HG02642 (cell line): ENCODE measurements around the gene IL23R.
"Not testable (repeated sequence)": the region's sequence is repeated elsewhere in the genome, so short reads cannot be mapped to it uniquely, and the experiment has no call there.

Experiments used
- ATAC-seq: cut with Tn5 transposase; IDR thresholded peaks from one replicate; pipeline ENCODE4 v1.9.1; 2021; ENCODE audit warnings: mild to moderate bottlenecking; ENCODE audit not compliant: unreplicated experiment, poor library complexity

Gene IL23R

DNA sequence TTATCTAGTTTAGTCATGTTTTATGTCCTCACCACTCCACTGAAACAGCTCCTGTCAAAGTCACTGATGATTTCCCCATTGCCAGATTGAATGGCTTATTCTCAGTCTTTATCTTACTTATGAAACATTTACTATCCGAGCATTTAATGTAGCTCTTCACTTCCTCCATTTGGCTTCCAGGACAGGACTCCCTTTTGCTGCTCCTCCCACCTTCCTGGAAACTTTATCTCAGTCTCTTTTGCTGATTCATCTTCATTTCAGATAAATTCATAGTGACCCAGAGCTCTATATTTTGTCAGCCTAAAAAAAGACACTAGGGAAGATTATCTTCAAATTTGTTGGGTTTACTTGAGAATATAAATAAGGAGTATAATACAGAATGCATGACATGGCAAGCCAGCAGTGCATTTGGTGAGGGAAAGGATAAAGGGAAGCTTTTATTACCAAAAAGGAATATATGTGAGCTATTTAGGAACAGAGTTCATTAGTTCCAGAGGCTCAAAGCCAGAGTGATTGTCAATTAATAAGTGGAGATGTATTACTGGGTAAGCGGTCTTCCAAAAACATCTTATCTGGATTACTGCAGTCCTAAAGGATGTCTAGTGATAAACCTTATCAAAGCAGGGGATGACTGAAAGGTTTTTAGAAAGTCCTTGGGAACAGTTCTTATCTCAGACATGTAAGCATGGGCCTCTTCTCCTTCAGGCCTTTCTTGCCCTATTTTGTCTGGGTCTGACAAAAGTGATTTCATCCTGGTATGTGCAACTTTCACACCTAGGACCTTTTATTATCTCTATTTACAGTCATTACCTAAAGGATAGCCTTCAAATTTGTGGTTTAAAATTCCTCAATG is 25.6 kb downstream of the IL23R start:
- ATAC-seq = no peak

DNA sequence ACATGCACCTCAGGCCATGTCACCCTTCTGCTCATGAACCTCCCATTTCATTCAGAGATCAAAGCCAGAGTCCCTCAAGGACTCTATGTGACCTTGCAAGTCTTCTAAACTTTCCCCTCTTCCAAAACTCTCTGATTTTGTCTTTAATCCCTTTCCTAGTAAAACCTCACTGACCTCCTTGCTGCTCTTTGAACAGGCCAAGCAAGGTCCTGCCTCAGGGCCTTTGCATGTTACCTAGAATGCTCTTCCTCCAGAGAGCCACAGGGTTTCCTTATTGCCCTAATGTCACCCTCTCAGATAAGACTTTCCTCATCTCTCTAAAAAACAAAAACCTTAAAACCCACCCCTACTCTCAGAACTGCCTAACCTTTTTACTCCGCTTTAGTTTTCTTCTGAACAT is 26.6 kb downstream of the IL23R start:
- no peak for ATAC-seq

DNA sequence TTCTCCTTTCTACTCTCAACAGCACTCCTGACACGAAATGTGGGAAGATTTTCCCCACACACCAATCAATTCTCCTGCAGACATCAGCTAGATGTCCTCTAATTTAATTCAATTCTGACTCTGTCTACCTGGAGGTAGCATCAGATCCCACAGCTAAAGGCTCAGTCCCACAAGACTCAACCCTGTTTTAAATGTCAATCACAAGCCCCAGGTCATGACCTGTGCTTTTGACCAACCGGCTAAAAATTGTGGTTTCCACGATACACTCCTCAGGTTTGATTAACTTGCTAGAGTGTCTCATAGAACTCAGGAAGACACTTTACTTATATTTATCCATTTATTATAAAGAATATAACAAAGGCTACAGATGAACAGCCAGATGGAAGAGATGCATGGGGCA is 27.4 kb downstream of the IL23R start:
- ATAC-seq = no peak

DNA sequence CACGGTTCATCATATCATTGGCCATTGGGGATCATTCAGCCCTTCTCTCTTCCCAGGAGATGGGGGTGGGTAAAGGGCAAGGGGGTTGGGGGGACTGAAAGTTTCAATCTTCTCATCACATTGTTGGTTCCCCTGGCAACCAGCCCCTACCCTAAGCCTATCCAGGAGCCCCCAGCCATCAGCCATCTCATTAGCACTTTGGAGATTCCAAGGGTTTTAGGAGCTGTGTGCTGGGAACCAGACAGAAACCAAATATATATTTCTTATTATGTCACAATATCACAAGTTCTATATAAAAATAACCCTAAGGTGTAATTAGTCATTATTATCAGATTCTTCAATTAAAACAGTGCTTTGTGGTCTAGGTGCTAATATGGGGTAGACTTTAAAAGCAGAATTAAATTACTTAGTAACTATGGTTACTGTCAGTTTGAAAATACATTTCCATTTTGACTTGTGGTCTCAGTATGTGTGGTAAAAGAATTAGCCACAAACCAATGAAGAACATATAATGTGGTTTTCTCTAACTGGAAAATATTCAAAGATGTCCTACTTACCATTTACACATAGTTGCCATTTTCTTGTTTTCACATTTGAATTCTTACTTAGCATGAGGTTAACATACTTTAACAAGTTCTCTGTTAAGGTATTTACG is 28.1 kb downstream of the IL23R start:
- peak; percentile 58 for ATAC-seq

DNA sequence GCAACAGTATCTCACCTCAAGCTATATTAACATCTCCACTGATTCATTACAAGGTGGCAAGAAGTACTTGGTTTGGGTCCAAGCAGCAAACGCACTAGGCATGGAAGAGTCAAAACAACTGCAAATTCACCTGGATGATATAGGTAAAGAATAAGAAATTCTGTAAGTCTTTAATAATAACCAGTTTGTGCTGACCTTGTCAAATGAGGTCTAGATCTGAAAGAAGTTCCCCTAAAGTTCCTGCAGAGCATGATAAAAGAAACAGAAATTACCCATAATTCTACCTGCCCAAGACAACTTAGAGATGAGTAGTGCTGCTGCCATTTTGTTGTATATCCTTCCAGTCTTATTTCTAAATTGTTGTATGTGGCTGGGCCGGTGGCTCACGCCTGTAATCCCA is 34.5 kb downstream of the IL23R start:
- ATAC-seq = no peak

DNA sequence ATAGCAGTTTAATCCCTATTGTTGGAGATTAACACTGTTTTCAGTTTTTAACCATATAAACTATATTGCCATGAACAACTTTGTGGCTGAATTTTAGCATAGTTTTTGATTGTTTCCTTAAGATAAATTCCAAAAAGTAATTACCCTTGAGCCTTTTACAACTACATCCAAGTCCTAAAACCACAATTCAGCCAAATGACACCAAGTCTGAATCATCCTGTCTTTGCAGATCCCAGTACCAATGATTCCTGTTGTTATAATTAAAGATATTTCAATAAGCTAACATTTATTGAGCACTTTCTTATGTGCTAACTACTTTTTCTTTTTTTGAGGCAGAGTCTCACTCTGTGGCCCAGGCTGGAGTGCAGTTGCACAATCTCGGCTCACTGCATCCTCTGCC is 35.6 kb downstream of the IL23R start:
- ATAC-seq = no peak

DNA sequence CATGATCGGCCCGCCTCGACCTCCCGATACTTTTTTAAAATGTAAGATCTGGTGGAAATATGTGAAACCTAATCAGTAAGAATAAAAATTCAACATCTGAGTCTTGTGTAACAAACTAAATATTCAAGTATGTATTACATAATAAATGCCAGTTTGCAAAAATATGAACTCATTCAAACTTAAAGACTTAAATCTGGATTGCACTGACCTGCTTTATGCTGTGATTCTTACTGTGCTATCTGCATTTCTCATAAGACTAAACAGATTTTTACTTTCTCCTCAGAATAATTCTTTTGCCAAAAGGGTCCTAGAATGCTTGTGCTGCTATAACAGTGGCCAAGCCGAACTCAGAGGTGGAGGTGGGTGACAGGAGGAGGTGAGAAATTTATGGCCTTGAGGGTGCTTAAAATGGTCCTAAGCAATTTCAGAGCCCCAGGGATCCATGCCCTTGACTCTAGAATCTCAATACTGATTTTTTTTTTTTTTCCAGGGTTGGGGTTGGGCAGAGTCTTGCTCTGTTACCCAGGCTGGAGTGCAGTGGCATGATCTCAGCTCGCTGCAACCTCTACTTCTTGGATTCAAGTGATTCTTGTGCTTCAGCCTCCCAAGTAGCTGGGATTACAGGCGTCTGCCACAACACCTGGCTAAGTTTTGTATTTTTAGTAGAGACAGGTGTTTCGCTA is 38.2 kb downstream of the IL23R start:
- ATAC-seq = no peak

DNA sequence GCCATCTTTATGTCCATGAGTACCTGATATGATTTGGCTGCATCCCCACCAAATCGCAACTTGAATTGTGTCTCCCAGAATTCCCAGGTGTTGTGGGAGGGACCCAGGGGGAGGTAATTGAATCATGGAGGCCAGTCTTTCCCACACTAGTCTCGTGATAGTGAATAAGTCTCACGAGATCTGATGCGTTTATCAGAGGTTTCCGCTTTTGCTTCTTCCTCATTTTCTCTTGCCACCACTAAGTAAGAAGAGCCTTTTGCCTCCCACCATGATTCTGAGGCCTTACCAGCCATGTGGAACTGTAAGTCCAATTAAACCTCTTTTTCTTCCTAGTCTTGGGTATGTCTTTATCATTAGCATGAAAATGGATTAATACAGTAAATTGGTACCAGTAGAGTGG is 41.1 kb downstream of the IL23R start:
- not testable (repeated sequence) for ATAC-seq

DNA sequence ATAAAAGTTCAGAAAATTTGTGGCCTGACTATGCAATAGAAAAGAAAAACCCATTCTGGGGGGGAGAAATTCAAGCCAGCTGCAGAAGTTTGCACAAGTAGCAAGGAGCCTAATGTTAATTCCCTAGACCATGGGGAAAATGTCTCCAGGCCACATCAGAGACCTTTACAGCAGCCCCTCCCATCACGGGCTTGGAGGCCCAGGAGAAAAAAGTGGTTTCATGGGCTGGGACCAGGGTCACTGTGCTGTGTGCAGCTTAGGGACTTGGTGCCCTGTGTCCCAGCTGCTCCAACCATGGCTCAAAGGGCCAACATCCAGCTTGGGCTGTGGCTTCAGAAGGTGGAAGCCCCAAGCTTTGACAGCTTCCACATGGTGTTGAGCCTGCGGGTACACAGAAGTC is 42.0 kb downstream of the IL23R start:
- no peak for ATAC-seq

DNA sequence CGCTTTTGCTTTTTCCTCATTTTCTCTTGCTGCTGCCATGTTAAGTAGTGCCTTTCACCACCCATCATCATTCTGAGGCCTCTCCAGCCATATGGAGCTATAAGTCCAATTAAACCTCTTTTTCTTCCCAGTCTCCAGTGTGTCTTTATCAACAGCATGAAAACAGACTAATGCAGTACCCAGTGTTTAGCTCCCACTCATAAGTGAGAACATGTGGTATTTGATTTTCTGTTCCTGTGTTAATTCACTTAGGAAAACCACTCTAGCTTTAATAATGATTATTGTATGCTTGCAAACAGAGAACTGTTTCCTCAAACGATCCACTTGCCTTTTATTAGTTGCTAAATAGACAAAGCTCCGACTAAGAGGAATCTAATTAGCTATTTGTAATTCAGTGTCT is 43.3 kb downstream of the IL23R start:
- no peak for ATAC-seq

DNA sequence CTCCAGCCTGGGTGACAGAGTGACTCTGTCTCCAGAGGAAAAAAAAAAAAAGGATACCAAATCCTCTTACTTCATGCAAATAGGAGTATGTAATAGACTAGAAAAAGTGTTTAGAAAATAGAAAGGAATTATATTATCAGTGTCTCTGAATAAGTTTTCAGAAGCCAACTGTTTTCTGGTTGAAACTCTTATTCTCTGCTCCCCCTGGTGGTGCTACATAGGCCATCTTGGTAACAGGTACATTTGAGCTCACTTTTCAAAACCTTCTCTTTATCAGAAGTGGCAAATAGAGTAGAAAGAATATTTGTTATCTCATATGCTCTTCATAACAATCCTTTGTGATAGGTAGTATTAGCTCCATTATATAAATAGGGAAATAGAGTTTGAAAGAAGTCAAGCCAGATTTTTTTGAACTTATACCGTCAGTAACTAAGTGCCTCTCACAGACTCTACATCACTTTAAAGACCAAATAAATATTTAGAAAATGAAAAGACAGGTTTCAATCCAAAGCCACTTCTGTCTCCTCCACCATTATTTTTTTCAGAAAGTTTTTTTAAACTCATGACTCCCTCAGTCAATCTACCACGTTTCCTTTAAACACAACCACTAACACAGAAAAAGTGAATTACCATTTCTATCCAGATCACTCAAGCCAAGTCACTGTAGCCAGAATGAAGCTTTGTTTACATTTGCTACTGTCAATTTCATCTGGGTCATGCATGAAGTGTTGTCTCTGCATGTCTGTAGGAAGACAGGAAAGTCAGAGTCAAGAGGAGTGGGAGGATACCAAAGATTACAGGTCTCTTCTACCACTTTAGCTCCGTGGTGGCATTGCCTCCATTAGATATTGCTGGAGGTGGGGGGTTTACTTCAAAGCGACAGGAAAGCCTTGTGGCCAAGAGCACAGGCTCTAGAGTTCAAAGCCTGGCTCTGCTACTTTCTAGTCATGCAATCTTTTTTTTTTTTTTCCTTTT is 45.6 kb downstream of the IL23R start:
- ATAC-seq = no peak

DNA sequence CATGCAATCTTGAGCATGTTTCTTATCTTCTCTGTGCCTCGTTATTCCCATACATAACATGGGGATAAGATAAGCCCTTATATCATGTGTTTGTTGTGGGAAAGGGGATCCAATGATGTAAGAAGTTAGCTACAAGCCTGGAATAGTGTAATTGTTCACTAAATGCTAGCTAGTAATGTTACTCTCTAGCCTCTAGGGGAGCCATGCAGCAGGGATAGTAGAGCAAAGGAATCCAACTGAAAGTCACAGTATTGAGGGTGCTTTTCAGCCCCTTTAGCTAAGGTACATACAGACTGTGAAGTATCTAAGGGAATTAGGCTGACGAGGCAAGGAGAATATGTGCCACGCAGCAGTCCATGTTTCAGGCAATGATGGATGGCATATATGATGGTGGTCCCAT is 46.9 kb downstream of the IL23R start:
- no peak for ATAC-seq

DNA sequence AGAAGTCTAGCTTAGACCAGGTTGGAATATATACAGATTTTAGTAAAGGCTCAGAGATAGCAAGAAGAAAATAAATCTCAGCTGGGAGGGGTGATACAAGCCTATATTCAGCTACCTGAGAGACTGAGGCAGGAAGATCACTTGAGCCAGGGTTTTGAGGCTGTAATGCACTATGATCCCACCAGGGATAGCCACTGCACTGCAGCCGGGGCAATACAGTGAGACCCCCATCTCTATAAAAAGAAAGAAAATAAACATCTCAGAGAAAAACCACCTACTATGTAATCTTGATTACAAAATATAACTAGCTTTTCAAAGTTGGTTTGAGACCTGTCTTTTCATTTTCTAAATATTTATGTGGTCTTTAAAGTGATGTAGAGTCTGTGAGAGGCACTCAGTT is 47.7 kb downstream of the IL23R start:
- ATAC-seq = no peak

DNA sequence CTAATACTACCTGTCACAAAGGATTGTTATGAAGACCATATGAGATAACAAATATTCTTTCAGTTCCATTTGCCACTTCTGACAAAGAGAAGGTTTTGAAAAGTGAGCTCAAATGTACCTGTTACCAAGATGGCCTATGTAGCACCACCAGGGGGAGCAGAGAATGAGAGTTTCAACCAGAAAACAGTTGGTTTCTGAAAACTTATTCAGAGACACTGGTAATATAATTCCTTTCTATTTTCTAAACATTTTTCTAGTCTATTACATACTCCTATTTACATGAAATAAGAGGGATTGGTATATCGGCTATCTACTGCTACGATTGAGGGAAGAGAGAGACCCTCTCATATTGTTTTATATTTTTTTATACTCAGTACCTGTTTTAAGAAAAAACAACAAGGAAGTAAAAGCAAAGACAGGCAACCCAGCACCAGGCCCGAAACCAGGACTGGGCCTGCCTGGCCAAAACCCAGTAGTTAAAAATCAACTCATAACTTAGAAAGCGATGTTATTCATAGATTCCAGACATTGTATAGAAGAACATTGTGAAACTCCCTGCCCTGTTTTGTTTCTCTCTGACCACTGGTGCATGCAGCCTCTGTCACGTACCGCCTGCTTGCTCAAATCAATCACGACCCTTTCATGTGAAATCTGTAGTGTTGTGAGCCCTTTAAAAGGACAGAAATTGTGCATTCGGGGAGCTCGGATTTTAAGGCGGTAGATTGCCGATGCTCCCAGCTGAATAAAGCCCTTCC is 48.3 kb downstream of the IL23R start:
- peak; percentile 78 for ATAC-seq

DNA sequence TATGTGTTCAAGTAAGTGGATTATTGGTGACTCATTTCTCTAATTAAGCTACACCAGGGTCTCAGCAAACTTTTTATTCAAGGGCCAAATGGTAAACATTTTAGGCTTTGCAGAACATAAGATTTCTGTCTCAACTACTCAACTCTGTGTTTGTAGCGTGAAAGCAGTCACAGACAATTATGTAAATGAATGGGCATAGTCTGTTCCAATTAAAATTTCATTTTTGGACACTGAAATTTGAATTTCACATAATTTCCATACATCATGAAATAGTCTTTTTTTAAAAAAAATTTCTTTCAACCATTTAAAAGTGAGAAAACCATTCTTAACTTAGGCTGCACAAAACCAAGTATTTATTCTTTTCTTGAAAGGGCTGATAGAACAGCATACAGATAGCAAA is 50.1 kb downstream of the IL23R start:
- ATAC-seq = no peak

DNA sequence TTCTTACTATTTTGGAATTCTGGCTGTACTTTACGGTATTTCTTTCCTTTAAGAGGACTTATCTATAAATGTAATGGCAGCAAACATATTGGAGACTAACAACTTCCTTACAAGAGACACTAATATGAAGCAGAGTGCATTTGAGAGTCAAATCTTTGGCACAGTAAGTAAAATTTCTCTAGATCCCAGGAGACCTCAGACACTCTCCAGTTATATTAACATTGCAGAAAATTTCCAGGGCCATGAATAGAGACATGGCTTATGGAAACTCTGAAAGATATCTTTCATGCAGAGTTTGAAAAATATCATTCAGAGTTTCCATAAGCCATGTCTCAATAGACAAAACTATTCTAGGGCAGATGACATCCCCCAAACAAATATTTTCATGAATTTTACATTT is 51.2 kb downstream of the IL23R start:
- ATAC-seq = no peak

DNA sequence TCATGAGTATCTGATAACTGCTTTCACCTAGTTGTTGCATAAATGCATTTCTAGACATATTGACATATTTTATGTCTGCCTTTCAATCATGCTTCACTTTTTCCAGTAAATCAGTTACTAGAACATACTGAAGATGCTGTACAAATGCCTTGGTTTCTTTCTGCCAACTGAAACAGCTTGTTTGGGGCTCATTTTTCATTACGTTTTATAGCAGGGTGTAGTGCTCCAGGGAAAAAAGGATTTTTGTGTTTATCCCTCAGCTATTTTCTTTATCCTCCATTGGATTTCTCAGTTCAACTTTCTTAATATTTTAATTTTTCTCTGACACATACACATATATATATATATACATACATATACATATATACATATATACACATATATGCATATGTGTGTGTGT is 51.7 kb downstream of the IL23R start:
- ATAC-seq = no peak

DNA sequence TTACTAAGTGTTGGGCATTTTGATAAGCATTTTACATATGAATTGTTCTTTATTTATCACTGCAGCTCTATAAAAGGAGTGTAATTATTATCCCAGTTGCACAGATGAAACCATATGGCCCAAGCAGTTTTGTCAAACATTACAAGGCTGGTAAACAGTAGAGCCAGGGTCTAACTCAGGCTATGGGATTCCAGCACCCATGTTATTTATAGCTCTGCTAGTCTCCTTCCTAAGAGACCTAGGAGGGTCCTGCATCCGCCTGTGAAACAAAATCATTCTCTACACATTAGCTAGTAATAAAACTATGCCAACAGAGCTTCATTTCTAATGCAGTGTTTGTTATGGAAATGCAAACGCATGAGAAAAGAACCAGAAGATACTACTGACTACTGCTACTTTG is 58.6 kb downstream of the IL23R start:
- no peak for ATAC-seq

DNA sequence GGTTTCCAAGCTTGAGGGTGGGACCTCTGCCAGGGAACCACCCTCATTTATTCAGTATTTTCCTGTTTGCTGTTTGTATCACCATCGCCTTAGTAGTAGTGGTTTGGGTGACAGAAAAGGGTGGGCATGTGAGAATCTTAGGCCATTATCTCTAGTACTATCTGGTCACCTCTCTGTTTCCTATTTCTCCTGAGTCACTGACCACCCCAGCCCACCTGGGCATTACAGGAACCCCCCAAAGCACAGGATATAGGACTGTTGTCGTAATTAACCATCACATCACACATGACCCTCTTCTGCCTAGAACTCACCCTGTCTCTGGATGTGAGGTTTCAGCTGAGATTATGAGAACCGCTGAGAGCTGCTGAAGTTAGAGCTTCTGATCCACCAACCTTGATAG is 60.4 kb downstream of the IL23R start:
- no peak for ATAC-seq

DNA sequence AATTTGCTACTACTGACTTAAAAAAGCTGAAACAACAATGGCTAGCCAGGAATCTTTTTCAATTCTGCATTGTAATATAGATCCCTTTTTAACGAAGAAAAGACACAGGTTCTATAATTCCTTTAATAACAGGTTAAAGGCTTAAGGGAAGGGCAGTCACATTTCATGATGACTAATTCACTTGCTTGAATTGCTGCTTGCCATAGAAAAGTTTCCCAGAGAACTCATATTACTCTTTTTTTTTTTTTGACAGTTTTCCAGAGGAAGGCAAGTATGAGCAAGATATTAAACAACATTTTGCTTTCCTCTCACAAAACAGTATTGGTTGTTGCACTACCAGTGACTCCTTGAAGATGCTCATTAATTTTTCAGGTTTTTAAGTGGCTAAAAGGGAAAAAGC is 60.9 kb downstream of the IL23R start:
- ATAC-seq = no peak
